Esophagus squamous epithelium (tissue), 5 donors: Measurements from ENCODE around the gene ARHGEF37. TPM values are rescaled to one million over a fixed set of nuclear protein-coding genes. Genes with fewer than 3 reads are reported as not detected.

Experiments used
- DNase-seq: peaks from one replicate; lab custom pipeline; 2025; lab: John Stamatoyannopoulos, UW
- H3K27ac ChIP-seq, 4 donors: fragments of 200-600 bp; sonication (generic); one replicate each; pipeline ENCODE4 v1.5.1; 2016 to 2019; ENCODE audit warnings: mild to moderate bottlenecking in 1 of 4
- H3K27me3 ChIP-seq, 4 donors: fragments of 200-600 bp; sonication (generic); 1 replicate in 3 of 4; 2 replicates in 1 of 4; pipeline versions ENCODE4 v1.5.1 to v1.6.0; 2017 to 2021; ENCODE audit warnings: antibody characterized with exemption in 1 of 4
- H3K36me3 ChIP-seq, 3 donors: fragments of 200-600 bp; sonication (generic); one replicate each; pipeline ENCODE4 v1.5.1; 2016 to 2019
- H3K4me1 ChIP-seq, 3 donors: fragments of 200-600 bp; sonication (generic); one replicate each; pipeline ENCODE4 v1.5.1; 2017 to 2019
- H3K4me3 ChIP-seq, 4 donors: fragments of 200-600 bp; sonication (generic); 1 replicate in 3 of 4; 2 replicates in 1 of 4; pipeline ENCODE4 v1.5.1; 2016 to 2019; ENCODE audit warnings: mild to moderate bottlenecking in 2 of 4, moderate library complexity in 1 of 4
- H3K9me3 ChIP-seq, 3 donors: fragments of 200-600 bp; sonication (generic); one replicate each; pipeline ENCODE4 v1.5.1; 2016 to 2019
- CTCF ChIP-seq, 6 experiments: fragments of 450-650 bp in 4 of 6; fragments of 200-600 bp in 2 of 6; sonication (generic) in 2 of 6; IDR thresholded peaks; one replicate each; pipeline ENCODE4 v1.5.1; 2016 to 2019; ENCODE audit warnings: antibody characterized with exemption in 6 of 6, mild to moderate bottlenecking in 4 of 6, moderate library complexity in 4 of 6
- POLR2A ChIP-seq, 4 donors: fragments of 450-650 bp; IDR thresholded peaks; one replicate each; pipeline ENCODE4 v1.6.1; 2017; ENCODE audit warnings: antibody characterized with exemption in 4 of 4, mild to moderate bottlenecking in 4 of 4, moderate library complexity in 3 of 4
- WGBS, 2 donors: methylation state at CpG; one replicate each; pipeline ENCODE4 v1.1.5; 2018; 5-methylcytosine and 5-hydroxymethylcytosine counted together
- intact Hi-C: fragments of 100-400 bp; cut with DNase I; formaldehyde crosslinking; loops from one replicate; pipeline ENCODE4 v1.15.0; 2022
- total RNA-seq, 4 donors: library from RNA; depleted of rRNA; stranded (reverse); fragments of >200 nt; gene quantifications; one replicate each; pipeline ENCODE4 v1.1.0, GENCODE V29; 2016
- donor health status: DM: yes; HTN: yes; CAD: no.

The ARHGEF37 gene
- total RNA-seq, 4 donors from 2014 or later, result 14.5 to 29.3 (median 18.0) TPM

DNA sequence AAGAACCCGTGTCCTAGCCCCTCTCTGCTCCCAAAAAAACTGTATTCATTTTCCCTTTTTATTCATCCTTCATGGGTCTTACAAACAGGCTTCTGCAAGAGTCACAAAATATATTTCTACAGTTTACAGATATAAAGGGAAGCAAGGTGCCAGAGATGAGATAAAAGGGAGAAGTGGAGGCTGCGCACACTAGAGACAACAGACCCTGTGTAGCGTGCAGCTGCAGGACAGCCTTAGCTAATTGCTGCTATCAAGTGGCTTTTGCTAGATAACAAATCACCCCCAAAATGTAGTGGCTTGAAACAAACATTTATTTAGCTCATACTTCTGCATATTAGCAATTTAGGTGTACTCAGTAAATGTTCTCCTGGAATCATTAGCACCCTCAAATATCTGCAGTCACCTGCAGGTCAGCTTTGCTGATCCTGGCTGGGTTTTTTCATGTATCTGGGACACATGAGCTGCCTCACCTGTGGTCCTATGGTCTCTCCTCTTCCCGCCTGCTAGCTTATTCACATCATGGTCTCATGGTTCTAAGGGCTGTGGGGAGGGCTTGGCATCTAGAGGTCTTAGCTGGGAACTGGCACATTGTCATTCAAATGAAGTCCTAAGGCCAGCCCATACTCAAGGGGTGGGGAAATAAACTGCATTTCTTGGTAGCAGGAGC is 29.4 kb downstream of the ARHGEF37 start:
- Histone ChIP-seq H3K4me1 (peaks cover 8 to 61% (median 20%) of the 10 kb centered on the region in 3 donors), H3K9me3 (peaks cover 0 to 3% (median 0%) of the 10 kb centered on the region in 3 donors), H3K4me3 (no peak overlapping the region), H3K36me3 (peaks cover 6 to 57% (median 24%) of the 10 kb centered on the region in 3 donors), H3K27ac (peak overlapping the region in 2 of 4 donors; percentile 18 to 92), H3K27me3 (no peaks in the 10 kb centered on the region)
- 98 to 100% methylated on average over 3 to 4 of the region's 4 CpGs for WGBS, 2 donors
- intact Hi-C loops, result no loop called here
- TF ChIP-seq POLR2A (IDR thresholded peaks at IDR 0.05) (no peak), CTCF (IDR thresholded peaks at IDR 0.05) (no peak)
- DNase-seq, result no peak

- H3K27ac ChIP-seq, result peak overlapping the region in 2 of 4 donors; percentile 18 to 21
- H3K4me3 ChIP-seq, result no peak overlapping the region
- no peaks in the 10 kb centered on the region for H3K27me3 ChIP-seq
- WGBS, 2 donors, result 62 to 75% methylated on average over 5 of the region's 5 CpGs
- intact Hi-C loops, result no loop called here
- peaks cover 6 to 63% (median 24%) of the 10 kb centered on the region in 3 donors for H3K36me3 ChIP-seq
- H3K9me3 ChIP-seq, result peaks cover 0 to 3% (median 0%) of the 10 kb centered on the region in 3 donors
- peaks cover 2 to 55% (median 14%) of the 10 kb centered on the region in 3 donors for H3K4me1 ChIP-seq
- DNase-seq, result no peak
- TF ChIP-seq CTCF (IDR thresholded peaks at IDR 0.05) (no peak), POLR2A (IDR thresholded peaks at IDR 0.05) (no peak)
Measured at GRCh38 chr5:149611326-149611725, 30.0 kb downstream of the ARHGEF37 start.

DNA sequence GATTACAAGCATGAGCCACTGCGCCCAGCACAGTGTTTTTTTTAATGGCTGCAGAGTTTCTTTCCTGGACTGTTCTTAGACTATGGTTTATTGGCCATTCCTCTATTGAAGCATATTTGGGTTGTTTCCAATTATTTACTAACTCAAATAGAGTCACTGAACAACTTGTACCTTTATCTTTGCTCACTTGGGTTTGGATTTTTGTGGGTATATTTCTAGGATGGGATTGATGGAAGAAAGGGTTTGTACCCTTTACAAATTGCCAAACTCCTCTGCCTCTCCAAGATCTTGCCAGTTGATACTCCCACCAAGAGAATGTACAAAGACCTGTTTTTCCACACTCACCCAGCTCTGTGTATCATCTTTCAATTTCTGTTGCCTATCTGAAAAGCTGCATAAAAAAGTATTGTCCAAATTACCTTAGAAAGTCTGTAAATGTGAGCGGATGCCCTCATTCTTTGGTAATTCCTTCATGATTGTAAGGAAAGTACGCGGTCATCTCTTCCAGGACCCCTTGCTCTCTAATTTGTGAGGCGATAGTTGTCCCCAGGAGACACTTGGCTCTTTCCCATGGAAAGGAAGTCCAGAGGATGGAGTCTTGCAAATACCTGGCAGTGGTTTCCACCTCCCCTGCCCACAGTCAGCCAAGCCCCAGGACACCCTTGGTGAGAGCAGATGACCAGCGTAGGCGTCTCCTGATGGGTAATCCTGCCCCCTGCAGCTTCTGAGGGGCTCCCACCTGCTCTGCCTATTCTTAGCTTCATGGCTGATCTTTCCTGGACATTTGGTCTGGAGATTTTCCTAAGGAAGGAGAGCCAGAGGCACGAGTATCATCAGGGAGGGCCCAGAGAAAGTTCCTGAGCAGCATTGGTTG is 33.0 kb downstream of the ARHGEF37 start:
- peaks cover 0 to 3% (median 0%) of the 10 kb centered on the region in 3 donors for H3K9me3 ChIP-seq
- intact Hi-C loops, result no loop called here
- no peaks in the 10 kb centered on the region for H3K27me3 ChIP-seq
- 90 to 98% methylated on average over 6 to 8 of the region's 8 CpGs for WGBS, 2 donors
- H3K27ac ChIP-seq, result peak overlapping the region in 2 of 4 donors; percentile 26 to 30
- H3K36me3 ChIP-seq, result peaks cover 15 to 91% (median 24%) of the 10 kb centered on the region in 3 donors
- no peak for DNase-seq
- TF ChIP-seq CTCF (IDR thresholded peaks at IDR 0.05) (no peak), POLR2A (IDR thresholded peaks at IDR 0.05) (no peak)
- peaks cover 0 to 51% (median 8%) of the 10 kb centered on the region in 3 donors for H3K4me1 ChIP-seq
- H3K4me3 ChIP-seq, result no peak overlapping the region

GRCh38 chr5:149615976-149616375 is 34.7 kb downstream of the ARHGEF37 start:
- WGBS, 2 donors, result 60 to 79% methylated on average over 5 of the region's 5 CpGs
- Histone ChIP-seq H3K27me3 (no peaks in the 10 kb centered on the region), H3K4me3 (no peak overlapping the region), H3K9me3 (no peaks in the 10 kb centered on the region), H3K4me1 (peaks cover 0 to 48% (median 8%) of the 10 kb centered on the region in 3 donors), H3K27ac (peak overlapping the region in 1 of 4 donors; percentile 27), H3K36me3 (peaks cover 9 to 91% (median 12%) of the 10 kb centered on the region in 3 donors)
- DNase-seq, result no peak
- no peak for TF ChIP-seq CTCF (IDR thresholded peaks at IDR 0.05)
- no peak for TF ChIP-seq POLR2A (IDR thresholded peaks at IDR 0.05)
- intact Hi-C loops, result no loop called here
